MM.1S (cell line): Measurements from ENCODE around the gene PSME3IP1.

Source experiments
- DNase-seq: peaks from one replicate; pipeline ENCODE4 v3.0.0-alpha.2; 2015
- H2AFZ ChIP-seq: fragments of 300-600 bp; sonication (generic); 2 replicates; pipeline ENCODE4 v1.6.0; 2016; ENCODE audit warnings: antibody characterized with exemption, low read length
- H3F3A ChIP-seq: fragments of 300-600 bp; sonication (generic); 2 replicates; pipeline ENCODE4 v1.6.1; 2016; ENCODE audit warnings: mild to moderate bottlenecking, antibody characterized with exemption, low read length, moderate library complexity, mixed read lengths; ENCODE audit not compliant: insufficient read depth
- H3K27ac ChIP-seq: fragments of 300-600 bp; sonication (generic); 2 replicates; pipeline ENCODE4 v1.5.1; 2016; ENCODE audit warnings: mild to moderate bottlenecking, low read length
- H3K27me3 ChIP-seq: fragments of 300-600 bp; sonication (generic); replicated peaks from 2 replicates; pipeline ENCODE4 v1.6.0; 2016; ENCODE audit warnings: low read length; ENCODE audit not compliant: insufficient read depth
- H3K36me3 ChIP-seq: fragments of 300-600 bp; sonication (generic); replicated peaks from 2 replicates; pipeline ENCODE4 v1.6.1; 2016; ENCODE audit warnings: mild to moderate bottlenecking, low read length, mixed read lengths; ENCODE audit not compliant: insufficient read depth
- H3K4me1 ChIP-seq: fragments of 300-600 bp; sonication (generic); 2 replicates; pipeline ENCODE4 v1.6.1; 2016; ENCODE audit warnings: low read length, mixed read lengths
- H3K4me2 ChIP-seq: fragments of 300-600 bp; sonication (generic); 2 replicates; pipeline ENCODE4 v1.6.0; 2016; ENCODE audit warnings: low read depth, low read length
- H3K4me3 ChIP-seq: fragments of 300-600 bp; sonication (generic); 2 replicates; pipeline ENCODE4 v1.5.1; 2016; ENCODE audit warnings: low read length, mixed read lengths
- H3K79me2 ChIP-seq: fragments of 300-600 bp; sonication (generic); 2 replicates; pipeline ENCODE4 v1.6.1; 2016; ENCODE audit warnings: mixed run types, low read length, mixed read lengths
- H3K9ac ChIP-seq: fragments of 300-600 bp; sonication (generic); 2 replicates; pipeline ENCODE4 v1.6.1; 2016; ENCODE audit warnings: low read length, mixed read lengths
- H3K9me2 ChIP-seq: fragments of 300-600 bp; sonication (generic); replicated peaks from 2 replicates; pipeline ENCODE4 v1.6.1; 2016; ENCODE audit warnings: mild to moderate bottlenecking, low read length, mixed read lengths; ENCODE audit not compliant: insufficient read depth
- H3K9me3 ChIP-seq: fragments of 300-600 bp; sonication (generic); replicated peaks from 2 replicates; pipeline ENCODE4 v1.6.1; 2016; ENCODE audit warnings: mild to moderate bottlenecking, low read length, mixed read lengths; ENCODE audit not compliant: insufficient read depth
- H4K20me1 ChIP-seq: fragments of 300-600 bp; sonication (generic); 2 replicates; pipeline ENCODE4 v1.6.1; 2016; ENCODE audit warnings: mild to moderate bottlenecking, low read length, moderate library complexity, mixed read lengths; ENCODE audit not compliant: insufficient read depth
- EZH2 ChIP-seq: fragments of 300-600 bp; sonication (generic); optimal IDR thresholded peaks from 2 replicates; pipeline ENCODE3; 2017; ENCODE audit warnings: low read depth, mild to moderate bottlenecking, antibody characterized with exemption, low read length, mixed read lengths
- EZH2phosphoT487 ChIP-seq: fragments of 300-600 bp; sonication (generic); IDR thresholded peaks from 2 replicates; pipeline ENCODE4 v1.6.1; 2018; ENCODE audit warnings: antibody characterized with exemption, low read length
- TF ChIP-seq, protein P1 (sequence below): fragments of 300-600 bp; sonication (generic); IDR thresholded peaks from 2 replicates; pipeline ENCODE4 v1.5.1; 2016; ENCODE audit warnings: antibody characterized with exemption, low read length, mixed read lengths

The PSME3IP1 gene

DNA sequence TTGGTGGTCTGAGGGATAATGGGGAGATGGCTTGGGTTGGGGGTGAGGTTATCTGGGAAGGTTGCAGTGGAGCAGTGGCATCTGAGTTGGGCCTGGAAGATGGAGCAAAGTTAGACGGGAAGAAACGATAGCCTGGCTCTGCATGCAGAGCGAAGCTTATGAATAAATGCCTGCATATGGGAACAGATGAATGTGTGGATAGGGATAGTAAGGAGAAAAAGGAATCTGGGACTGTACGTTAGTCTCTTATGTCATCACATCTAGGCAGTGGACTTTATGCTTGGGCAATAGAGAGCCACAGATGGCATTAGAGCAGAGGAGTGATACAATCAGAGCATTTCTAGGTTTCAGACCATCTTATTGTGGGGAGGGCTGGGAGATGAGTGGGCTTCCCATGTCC, 60.5 kb downstream of the PSME3IP1 start:
- TF ChIP-seq EZH2phosphoT487: no peak
- TF ChIP-seq EZH2: no peak
- TF ChIP-seq, protein P1, sequence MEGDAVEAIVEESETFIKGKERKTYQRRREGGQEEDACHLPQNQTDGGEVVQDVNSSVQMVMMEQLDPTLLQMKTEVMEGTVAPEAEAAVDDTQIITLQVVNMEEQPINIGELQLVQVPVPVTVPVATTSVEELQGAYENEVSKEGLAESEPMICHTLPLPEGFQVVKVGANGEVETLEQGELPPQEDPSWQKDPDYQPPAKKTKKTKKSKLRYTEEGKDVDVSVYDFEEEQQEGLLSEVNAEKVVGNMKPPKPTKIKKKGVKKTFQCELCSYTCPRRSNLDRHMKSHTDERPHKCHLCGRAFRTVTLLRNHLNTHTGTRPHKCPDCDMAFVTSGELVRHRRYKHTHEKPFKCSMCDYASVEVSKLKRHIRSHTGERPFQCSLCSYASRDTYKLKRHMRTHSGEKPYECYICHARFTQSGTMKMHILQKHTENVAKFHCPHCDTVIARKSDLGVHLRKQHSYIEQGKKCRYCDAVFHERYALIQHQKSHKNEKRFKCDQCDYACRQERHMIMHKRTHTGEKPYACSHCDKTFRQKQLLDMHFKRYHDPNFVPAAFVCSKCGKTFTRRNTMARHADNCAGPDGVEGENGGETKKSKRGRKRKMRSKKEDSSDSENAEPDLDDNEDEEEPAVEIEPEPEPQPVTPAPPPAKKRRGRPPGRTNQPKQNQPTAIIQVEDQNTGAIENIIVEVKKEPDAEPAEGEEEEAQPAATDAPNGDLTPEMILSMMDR: no peak
- no peak for DNase-seq
- Histone ChIP-seq H3K9ac (no peak overlapping the region), H3K4me3 (no peak overlapping the region), H3K9me2 (no peaks in the 10 kb centered on the region), H3K27ac (no peak overlapping the region), H3K79me2 (no peaks in the 10 kb centered on the region), H3K9me3 (no peaks in the 10 kb centered on the region), H4K20me1 (no peaks in the 10 kb centered on the region), H3K4me2 (no peak overlapping the region), H3K36me3 (no peaks in the 10 kb centered on the region), H3K4me1 (no peaks in the 10 kb centered on the region), H3K27me3 (no peaks in the 10 kb centered on the region), H2AFZ (no peak overlapping the region), H3F3A (no peaks in the 10 kb centered on the region)

DNA sequence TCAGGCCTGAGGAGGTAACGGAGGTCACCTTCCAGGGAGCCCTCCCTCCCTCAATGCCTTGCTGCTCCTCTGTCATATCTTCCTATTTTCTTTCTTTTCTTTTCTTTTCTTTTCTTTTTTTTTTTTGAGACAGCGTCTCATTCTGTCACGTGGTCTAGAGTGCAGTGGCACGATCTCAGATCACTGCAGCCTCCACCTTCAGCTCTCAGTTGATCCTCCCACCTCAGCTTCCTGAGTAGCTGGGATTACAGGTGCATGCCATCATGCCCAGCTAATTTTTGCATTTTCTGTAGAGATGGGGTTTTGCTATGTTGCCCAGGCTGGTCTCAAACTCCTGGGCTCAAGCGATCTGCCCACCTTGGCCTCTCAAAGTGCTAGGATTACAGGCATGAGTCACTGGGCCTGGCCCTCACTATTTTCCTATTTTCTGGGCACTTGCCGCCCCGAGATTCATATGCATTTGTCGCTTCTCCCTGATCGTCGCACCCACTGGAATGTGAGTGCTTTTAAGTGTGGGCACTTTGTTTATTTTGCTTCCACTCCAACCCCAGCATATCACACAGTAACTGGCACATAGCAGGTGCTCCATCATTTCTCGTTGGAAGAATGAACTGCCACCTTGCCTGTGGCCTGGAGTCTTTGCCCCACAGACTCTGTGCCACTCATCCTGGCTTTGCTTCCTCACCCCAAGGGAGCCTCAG, 61.7 kb downstream of the PSME3IP1 start:
- H3K27ac ChIP-seq: no peak overlapping the region
- no peaks in the 10 kb centered on the region for H3K4me1 ChIP-seq
- no peaks in the 10 kb centered on the region for H3K79me2 ChIP-seq
- no peaks in the 10 kb centered on the region for H3K36me3 ChIP-seq
- H3K9ac ChIP-seq: no peak overlapping the region
- no peak overlapping the region for H3K4me2 ChIP-seq
- H3K27me3 ChIP-seq: no peaks in the 10 kb centered on the region
- no peaks in the 10 kb centered on the region for H4K20me1 ChIP-seq
- H3K4me3 ChIP-seq: no peak overlapping the region
- H3K9me2 ChIP-seq: no peaks in the 10 kb centered on the region
- H3F3A ChIP-seq: no peaks in the 10 kb centered on the region
- no peak for TF ChIP-seq EZH2phosphoT487
- TF ChIP-seq EZH2: no peak
- TF ChIP-seq, protein P1: no peak
- no peak overlapping the region for H2AFZ ChIP-seq
- no peaks in the 10 kb centered on the region for H3K9me3 ChIP-seq
- DNase-seq: no peak

DNA sequence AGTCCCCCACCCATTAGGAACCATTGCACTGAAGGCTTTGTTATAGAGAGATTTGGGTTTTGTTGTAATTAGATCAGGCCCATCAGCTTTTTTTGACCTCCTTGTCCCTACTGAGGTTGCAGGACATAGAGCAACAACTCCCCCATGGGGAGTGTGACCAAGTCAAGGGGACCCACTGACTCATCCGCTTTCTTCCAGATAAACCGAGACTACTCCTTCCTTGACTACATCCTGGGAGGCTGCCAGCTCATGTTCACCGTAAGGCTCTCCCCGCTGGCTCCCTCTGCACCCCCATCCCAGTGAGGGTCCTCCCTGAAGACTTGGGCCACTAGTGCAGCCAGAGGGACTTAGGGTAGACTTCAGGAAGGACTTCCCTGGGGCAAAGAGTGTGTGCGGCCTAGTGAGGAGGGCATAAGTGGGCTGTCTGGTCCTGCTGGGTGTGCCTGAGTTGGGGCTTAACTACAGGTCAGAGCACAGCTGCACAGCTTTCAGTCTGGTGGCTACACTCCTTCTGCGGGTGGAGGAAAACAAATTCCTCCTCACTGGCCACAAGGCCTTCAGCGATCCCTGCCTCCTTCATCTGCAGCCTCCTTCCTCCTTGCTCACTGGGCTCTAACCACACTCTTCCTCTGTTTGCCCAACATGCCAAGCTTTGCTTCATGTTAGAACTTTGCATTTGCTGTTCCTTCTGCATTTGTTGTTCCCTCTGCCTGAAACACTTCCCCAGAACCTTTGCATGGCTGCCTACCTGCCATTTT, 62.4 kb downstream of the PSME3IP1 start:
- Histone ChIP-seq H3K36me3 (no peaks in the 10 kb centered on the region), H3K79me2 (no peaks in the 10 kb centered on the region), H3K27ac (no peak overlapping the region), H3K4me1 (no peaks in the 10 kb centered on the region), H3K27me3 (no peaks in the 10 kb centered on the region), H3K4me3 (no peak overlapping the region), H3K9me2 (no peaks in the 10 kb centered on the region), H2AFZ (no peak overlapping the region), H3F3A (no peaks in the 10 kb centered on the region), H3K4me2 (no peak overlapping the region), H3K9ac (no peak overlapping the region), H3K9me3 (no peaks in the 10 kb centered on the region), H4K20me1 (no peaks in the 10 kb centered on the region)
- no peak for TF ChIP-seq EZH2
- TF ChIP-seq EZH2phosphoT487: no peak
- TF ChIP-seq, protein P1: no peak
- DNase-seq: no peak
